Measurements from ENCODE around the gene MRPS25. TPM values are rescaled to one million over a fixed set of nuclear protein-coding genes. Genes with fewer than 3 reads are reported as not detected.

The MRPS25 gene
- total RNA-seq, 1 donor from 2014 or later, result 49.0 TPM

Other genes with a start within 250 kb of the MRPS25 start
- gene FGD5, start 246.4 kb downstream of the MRPS25 start, total RNA-seq, result 0.09 and 0.17 TPM in 2 replicates
- gene NR2C2, start 117.7 kb downstream of the MRPS25 start, total RNA-seq, result 56.0 and 58.8 TPM in 2 replicates
- gene RBSN, start 33.8 kb upstream of the MRPS25 start, total RNA-seq, result 25.7 and 26.2 TPM in 2 replicates
- 46.3 and 49.2 TPM in 2 replicates for gene CAPN7, start 140.9 kb upstream of the MRPS25 start, total RNA-seq